CD4-positive, alpha-beta T cell treated with Interleukin-4 for 1 hour (primary cell): ENCODE data around the gene CFAP46.
A peak's percentile ranks its signal among the peaks of the same experiment; 100 is the strongest.
"Not testable (repeated sequence)": the region's sequence is repeated elsewhere in the genome, so short reads cannot be mapped to it uniquely, and the experiment has no call there.

Experiments used
- DNase-seq, 2 donors: peaks; one replicate each; pipeline ENCODE4 v3.0.0-alpha.2; 2020 to 2022

Gene CFAP46

DNA sequence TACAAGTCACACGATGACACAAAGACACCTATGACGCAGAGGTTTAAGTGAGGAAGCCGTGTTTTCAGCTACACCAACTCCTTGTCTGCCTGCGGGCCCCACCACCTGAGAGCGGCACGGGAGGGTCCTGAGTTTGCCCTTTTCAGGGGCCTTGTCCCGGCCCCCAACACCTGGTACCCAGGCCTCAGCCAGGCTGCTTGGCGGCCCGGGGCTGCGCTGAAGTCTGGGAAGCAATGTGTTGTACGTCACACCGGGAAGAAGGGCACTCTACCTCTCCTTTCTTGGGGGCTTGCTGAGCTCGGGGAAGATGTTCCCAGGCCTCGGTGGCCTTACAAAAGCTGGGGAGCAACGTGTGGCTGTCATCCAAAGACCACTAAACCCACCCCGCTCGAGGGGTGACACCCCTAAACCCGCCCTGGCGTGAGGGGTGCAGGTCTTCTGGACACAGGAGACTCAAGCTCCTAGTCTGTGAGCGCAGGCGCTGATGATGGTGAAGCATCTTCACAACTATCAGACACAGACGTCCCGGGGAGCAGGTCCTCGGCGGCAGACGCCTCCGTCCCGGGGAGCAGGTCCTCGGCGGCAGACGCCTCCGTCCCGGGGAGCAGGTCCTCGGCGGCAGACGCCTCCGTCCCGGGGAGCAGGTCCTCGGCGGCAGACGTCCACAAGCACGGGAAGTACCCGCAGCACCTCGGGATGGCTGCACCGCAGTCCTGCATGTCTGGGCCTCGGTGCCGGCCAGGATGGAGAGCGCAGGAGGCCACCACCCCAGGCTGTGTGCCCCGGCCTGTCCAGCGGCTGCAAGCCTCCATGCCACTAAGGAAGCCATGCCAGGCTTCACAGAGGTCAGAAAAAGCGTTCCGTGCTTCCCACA is 15.4 kb downstream of the CFAP46 start:
- DNase-seq: no peak

DNA sequence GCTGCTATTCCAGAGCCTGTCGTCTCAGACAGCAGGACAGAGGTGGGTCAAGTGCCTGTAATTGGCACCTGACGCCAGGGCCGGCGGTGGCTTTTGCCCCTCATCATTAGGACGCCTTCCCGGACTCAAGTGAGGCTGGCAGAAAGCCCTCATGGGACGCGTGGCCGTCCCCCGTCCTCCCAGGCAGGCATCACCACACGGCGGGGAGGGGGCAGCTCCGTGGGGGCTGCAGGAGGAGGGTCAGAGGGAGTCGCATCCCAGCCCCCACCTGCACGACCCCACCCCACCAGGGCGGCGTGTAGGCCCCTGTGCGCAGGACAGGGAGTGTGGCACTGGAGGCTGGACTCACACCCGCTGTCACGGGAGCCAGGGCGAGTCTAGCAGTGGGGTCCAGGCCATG is 16.3 kb downstream of the CFAP46 start:
- DNase-seq: no peak

DNA sequence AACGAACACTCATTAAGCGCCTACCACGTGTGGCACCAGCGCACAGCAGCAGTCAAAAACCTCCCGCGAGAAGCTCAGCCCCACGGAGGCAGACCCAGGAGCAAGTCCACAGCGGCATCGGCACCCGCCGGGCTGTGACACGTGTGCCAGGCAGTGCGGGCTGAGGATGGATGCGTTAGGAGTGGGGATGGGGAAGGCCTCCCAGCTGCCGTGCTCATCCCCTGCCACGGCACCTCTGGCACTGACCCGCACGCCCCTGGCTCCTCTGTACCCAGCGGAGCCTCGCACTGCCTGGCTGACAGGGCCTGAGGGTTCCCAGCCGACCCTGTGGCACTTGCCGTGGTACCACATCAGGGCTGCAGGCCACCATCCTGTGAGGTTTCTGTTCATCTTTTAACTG is 16.8 kb downstream of the CFAP46 start:
- no peak for DNase-seq

DNA sequence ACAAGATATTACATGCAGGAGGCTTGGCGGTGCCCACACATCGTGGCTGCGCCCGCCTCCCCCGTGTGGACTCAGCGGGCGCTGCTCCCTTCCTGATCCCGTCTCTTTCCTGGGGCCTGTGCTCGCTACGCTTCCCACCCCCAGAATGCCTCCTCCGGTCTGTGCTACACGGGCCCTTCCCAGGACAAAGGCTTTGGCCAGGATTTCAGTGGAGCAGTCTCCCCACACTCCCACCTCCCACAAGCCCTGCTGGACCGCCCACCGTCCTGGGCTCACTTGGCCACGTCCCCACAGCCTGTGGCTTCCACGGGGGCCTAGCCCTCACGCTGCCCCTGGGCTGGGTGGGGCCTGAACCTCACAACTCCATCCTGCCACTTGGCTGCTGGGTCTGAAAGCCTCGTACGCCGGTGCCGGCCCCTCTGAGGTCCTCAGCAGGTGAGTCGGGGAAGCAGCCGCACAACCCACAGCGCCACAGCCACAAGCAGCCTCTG is 17.3 kb downstream of the CFAP46 start:
- DNase-seq: no peak

DNA sequence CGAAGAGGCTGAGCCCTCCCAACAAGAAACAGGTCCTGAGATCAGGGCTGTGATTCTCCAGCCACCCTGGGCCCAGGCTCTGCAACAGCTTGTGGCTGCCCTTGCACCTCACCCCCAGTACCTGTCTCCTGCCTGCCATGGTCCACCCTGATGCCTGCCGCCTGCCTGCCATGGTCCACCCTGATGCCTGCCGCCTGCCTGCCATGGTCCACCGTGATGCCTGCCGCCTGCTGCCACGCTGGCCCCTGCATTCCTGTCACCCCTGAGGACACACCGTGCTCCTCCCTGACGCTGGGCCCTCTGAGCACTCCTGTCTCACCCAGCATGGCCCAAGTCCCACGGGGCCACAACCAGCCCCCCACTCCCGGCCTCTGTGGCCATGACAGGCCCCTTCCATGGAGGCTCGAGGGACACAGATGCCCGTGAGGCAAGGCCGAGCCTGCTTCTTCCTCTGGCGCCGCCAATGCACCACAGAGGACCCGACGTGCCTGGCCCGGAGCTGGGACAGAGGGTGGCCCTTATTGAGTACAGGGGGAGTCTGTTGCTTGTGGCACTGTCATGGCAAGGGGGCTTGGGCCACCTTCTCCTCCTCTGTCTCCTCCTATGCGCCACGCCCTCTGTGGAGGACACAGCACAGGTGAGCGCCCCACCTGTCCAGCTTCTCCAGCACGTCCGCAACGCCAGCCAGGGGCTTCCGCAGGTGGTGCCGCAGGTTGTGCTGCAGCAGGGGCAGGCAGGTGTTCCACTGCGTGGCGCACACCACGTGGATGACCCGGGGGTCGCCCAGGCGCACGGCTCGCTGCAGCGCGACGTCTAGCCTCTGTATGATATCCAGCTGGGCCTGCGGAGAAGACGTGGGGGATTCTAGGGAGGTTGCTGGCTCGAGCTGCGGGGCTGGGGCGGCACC is 18.1 kb downstream of the CFAP46 start:
- no peak for DNase-seq

DNA sequence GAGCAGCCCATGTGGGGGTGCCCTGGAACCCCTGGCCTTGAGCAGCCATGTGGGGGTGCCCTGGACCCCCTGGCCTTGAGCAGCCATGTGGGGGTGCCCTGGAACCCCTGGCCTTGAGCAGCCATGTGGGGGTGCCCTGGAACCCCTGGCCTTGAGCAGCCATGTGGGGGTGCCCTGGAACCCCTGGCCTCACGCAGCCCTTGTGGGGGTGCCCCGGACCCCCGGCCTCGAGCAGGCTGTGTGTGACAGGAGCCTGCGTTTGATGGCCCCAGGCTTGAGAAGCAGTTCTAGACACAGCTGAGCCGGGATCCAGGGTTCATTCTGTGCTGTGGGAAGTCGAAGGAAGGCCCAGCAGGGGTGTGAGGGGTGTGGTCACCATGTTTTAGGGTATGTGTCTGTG is 19.0 kb downstream of the CFAP46 start:
- not testable (repeated sequence) for DNase-seq

DNA sequence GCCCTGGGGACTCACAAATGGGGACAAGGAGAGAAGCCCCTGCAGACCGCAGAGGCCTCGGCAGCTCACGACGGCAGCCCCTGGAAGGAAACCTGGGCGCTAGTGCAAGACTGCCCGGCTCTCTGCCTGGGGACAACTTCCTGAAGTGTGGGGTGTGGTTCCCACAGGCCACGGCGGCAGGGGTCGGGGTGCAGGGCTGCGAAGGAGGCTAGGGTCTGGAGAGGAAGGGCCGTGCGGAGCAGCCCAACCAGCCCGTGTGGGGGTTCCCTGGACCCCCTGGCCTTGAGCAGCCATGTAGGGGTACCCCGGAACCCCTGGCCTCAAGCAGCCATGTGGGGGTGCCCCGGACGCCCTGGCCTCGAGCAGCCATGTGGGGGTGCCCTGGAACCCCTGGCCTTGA is 19.5 kb downstream of the CFAP46 start:
- no peak for DNase-seq

DNA sequence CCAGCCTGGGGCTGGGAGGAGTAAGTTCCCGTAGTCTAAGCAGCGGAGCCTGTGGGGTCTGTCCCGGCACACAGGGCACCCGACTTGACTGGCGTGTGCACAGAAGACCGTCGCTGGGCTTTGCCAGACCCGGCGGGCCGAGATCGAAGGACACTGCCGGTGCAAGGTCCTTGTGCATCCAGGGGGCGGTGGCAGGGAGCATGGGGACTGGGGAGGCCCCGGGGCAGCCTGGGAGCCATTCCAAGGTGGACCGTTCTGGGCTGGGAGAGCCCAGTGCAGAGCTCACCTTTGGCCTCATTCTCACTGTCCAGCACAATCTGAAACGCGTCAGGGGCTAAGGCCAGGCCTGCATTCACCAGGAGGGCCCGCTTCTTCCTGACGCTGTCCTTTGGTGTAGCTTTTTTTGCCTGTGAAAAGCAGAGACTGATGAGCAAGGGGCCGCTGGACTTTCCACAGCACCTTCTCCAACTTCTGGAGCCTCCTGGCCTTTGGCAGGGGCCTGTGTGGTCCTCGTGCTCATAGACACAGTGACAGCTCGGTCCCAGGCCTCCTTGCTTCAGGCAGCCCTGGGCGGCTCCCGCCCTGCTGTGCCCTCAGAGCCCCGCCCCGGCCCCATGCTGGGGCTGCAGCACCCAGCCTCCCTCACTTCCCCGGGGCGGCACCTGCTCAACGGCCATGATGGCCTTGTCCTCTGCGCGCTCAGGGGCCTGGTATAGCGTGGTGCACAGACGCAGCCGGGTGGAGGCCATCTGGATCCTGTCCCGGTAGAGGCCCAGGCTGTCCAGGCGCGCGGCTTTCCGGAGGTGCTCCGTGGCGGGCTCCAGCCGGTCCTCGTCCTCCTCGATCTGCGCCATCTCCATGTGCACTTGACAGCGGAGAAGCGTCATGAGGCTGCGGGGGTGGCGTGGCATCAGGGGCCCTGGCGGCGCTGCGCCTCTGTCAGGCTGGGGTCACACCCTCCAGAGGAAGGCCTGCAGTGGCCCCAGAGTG is 20.3 kb downstream of the CFAP46 start:
- DNase-seq: no peak

DNA sequence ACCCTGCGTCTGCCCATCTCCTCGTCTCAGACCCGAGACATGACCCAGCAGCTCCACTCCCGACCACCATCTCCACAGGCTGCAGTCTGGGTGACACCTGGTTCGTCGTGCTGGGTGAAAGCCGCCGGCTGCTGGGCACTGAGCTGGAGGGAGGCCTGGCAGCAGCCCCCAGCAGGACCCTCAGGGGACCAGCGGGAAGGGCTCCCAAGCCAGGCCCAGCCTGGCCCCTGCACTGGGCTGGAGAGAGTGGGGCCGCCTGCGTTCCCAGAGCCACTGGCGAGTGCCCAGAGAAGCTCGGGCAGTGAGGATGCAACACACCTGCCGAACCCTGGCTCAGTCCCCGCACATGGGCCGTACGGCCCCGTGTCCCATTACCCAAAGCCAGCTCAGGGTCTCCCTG is 21.3 kb downstream of the CFAP46 start:
- no peak for DNase-seq

DNA sequence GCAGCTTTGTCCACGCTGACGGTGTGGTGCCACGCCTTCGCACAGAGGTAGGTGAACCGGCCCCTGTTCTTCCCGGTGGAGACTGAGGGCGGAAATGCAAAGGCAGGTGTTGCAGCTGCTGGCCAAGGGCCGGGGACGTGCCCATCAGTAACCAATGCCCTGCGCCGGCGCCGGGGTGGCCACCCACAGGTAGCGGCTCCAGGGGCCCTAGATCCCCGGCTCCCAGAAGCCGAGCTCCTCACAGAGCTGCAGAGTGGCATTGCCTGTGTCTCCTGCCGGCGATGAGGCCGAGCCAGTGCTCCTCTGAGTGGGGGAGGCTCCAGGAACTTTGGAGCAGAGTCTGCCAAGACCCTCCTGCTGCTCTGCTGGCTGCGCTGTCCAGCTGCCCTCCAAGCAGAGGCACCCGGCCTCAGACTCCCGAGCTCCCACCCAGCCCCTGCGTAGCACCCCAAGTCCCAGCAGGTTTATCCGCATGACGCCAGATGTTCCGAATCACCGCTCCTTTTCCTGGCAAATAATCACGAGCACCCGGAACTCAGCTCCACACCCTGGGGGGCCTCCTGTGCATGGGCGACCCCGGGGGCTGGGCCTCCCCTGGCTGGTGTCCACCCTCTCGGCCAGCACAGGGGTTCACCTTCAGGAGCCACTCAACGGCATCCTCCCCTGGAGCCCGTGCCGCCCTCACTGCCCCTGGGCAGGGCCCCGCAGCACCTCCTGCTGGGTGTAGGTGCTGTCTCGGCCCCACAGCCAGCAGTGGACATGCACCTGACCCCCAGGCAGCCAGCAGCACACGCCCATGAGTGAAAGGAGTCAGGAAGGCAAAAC is 22.1 kb downstream of the CFAP46 start:
- no peak for DNase-seq

DNA sequence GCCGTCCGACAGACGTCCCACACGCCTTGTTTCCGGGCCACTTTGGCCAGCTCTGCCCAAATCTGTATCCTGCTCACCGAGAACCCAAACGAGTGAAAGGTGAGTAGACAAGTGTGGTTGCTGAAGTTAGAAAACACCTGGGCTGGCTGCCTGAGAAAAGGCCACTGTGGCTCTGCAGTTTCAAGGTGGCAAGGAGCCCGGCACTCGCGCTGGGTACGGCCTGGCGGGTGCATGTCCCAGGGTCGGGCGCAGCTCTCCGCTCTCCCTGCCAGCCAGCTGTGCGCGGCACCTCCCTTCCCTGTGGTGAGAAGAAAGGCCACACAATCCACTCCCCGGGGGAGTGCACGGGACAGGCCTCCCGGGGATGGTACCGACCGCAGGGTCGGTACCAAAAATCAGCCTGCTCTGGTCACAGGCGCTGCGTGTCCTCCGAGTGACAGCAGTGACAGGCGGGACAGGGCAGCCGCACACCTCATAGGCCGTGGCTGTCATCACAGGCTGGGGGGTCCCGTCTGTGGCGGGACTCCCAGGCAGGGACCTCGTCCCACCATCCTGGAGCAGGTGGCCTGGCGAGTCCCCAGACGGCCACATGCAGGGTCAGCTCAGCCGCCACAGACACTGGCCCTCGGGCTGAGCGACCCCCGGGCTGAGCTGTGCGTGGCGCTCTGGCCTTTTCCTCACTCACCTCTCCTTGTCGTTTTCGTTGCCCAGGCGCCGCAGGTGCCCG is 22.8 kb downstream of the CFAP46 start:
- no peak for DNase-seq

DNA sequence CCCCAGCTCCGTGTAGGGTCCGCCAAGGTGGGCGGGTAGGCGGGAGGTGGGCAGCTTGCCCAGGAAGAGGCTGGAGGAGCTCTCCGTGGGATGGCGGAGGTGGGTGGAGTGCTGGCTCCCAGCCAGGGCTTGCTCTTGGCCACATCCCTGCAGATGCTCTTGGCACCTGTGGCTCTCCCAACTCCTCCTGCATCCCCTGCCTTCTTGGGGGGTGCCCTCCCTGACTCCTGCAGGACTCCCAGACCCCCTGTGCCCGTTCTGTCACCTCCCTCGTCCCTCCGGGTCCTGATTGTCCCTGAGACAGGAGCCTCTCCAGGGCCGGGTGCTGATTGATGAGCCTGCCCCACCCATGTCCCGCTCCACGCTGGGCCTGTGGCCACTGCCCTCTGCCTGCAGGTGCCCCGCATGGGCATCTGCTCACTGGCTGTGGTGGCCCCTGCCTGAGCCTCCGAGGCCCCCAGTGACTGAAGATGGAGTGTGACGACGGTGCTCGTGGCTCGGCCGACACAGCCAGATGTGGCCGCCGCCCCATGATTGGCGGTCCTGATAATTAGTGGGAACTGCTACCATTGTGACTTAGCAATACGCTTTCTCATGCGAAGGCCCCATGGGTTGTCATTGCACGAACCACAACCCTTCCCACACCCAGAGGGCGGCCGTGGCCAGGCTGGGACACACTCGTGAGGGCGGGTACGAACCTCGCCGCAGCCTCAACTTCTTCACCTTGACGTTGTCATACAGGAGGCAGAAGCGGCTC is 23.6 kb downstream of the CFAP46 start:
- no peak for DNase-seq

DNA sequence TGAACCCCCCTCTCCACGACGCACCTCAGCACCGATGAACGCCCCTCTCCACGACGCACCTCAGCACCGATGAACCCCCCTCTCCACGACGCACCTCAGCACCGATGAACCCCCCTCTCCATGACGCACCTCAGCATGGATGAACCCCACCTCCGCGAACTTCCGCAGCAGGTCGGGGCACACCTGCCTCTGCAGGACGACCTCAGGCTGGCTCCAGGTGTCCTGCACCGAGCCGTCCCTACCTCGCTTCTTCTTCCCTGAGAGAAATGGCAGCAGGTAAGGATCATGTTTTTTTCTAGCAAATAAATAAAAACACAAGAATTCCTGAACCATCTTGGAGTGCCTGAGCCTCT is 24.1 kb downstream of the CFAP46 start:
- no peak for DNase-seq

DNA sequence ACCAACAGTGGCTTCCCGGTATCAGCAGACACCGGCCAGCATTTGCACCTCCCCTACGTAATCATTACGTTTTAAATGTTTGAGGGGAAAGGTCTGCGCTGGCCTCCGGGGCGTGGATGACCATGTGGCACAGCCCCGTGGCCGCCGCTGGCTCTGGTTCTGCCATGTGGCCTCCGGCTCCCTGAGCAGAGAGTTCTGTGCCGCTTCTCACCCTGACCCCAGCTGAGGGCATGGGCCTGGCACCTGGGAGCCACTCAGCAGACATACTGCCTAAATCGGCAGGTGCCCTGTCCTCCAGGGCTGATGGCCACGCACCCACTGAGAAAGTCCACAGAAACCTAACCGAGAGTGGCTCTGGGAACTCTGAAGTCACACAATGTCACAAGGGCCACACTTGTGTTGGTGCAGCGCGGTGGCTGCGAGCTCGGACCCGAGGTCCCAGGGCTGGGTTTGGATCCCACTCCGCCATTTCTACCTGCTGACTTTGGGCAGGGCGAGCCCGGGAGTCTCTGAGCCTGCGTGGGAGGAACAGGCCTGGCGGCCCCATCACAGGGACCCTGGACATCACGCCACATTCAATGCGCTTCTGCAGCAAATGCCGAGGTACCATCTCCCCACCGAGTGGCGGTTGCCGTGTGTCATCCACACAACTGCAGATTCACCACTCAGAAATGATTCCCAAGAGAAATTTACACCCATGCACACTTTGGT is 25.3 kb downstream of the CFAP46 start:
- DNase-seq: no peak

DNA sequence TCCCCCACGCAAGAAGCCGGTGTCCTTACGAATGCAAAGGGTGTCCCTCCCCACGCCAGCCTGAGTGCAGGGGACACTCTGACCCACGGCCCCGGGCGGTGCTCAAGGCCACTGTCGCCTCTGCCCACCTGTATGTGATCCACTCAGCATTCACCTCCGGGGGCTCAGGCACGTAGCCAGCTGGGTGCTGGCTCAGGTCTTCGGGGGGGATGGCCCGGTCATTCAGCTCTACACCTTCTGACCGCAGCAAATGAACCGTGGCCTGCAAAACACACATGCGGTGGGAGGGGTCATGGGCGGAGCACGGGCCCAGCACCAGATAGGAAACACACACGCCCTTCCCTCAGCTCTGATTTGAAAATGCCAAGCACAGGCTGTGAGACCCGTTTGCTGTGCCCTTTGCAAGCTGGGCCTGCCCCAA is 25.9 kb downstream of the CFAP46 start:
- DNase-seq: no peak

DNA sequence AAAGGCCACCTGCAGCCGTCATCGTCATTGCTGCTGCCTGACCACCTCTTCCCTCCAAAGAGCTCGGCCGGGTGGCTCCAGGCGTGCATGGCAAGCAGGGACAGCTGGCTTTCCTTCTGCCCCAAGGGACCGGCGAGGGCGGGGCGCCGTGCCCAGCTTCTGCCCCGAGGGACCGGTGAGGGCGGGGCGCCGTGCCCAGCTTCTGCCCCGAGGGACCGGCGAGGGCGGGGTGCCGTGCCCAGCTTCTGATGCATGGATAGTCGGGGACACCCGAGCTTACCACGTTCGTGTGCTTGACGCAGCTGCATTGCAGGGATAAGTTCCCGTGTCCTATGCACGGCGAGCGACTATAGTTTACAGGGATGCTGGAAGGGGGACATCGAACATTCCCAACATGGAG is 27.0 kb downstream of the CFAP46 start:
- DNase-seq: peak in 1 of 2 donors; percentile 38

DNA sequence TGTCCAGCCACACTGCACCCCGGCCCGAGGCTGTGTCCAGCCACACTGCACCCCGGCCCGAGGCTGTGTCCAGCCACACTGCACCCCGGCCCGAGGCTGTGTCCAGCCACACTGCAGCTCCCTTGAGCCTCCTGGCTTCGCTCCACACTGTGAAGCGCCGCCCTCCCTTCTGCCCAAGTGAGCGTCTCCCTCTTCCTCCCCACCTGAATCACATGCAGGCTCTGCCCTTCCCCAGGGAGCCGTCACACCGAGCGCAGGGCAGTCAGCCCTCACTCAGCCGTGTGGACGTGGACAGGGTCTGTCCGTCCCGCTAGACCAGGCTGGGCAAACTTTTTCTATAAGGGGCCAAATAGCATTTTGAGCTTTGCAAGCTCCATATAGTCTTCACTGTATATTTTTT is 27.6 kb downstream of the CFAP46 start:
- no peak for DNase-seq

DNA sequence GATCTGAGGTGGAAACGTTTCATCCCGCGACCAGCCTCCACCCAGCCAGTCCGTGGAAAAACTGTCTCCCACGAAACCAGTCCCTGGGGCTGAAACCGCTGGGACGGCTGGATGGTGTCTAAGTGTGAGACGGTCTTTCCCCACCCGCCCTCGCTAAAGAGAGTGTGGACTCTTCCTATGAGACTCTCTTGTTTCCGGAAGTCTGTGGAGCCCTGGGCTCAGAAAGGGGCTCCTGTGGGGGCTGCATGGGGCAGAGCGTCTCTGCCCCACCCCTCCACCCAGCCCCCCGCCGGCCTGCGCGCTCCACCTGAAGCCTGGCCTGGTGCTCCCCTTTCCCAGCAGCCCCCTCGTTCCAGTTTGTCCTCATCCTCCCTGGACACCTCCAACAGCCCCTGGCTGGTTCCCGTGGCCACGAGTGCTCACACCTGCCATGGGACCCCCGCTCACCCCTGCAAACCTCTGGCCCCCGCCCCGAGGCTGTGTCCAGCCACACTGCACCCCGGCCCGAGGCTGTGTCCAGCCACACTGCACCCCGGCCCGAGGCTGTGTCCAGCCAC is 28.7 kb downstream of the CFAP46 start:
- DNase-seq: no peak
